Measurements from ENCODE around the gene RHBDD2.
"Not testable (repeated sequence)": the region's sequence is repeated elsewhere in the genome, so short reads cannot be mapped to it uniquely, and the experiment has no call there.

Gene RHBDD2

GRCh38 chr7:75889223-75889825 lies 10.5 kb downstream of the RHBDD2 start:
- DNase-seq (ENCODE audit: low read depth in 2 of 2): no peak

DNA sequence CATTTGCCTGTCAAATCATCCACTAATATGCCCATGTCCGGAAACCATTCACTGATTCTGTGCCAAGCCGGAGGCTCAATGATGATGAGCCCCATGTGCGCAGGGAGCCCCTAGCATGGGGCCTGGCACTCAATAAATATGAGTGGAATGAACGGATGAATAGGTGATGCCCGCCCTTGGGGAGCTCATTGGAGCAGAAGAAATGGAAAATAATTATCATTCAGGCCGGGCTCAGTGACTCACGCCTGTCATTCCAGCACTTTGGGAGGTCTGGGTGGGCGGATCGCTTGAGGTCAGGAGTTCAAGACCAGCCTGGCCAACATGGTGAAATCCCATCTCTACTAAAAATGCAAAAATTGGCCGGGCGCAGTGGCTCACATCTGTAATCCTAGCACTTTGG lies 11.0 kb downstream of the RHBDD2 start:
- DNase-seq (ENCODE audit: low read depth in 2 of 2): no peak

DNA sequence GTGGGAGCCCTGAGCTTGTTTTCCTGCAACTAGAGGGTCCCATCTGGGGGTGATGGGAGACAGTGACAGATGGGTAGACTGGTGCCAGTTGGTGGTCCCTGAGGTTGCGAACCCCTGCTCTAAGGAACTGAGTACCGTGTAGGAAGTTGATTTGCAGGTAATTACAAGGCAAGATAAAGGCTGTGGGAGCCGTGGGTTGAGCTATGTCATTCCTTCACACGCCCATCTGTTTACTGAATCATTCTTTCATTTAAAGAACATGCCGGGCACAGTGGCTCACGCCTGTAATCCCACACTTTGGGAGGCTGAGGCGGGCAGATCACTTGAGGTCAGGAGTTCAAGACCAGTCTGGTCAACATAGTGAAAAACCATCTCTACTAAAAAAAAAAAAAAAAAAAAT lies 12.4 kb downstream of the RHBDD2 start:
- DNase-seq (ENCODE audit: low read depth in 2 of 2): not testable (repeated sequence)

GRCh38 chr7:75891815-75892411 lies 13.1 kb downstream of the RHBDD2 start:
- DNase-seq (ENCODE audit: low read depth in 2 of 2): no peak

DNA sequence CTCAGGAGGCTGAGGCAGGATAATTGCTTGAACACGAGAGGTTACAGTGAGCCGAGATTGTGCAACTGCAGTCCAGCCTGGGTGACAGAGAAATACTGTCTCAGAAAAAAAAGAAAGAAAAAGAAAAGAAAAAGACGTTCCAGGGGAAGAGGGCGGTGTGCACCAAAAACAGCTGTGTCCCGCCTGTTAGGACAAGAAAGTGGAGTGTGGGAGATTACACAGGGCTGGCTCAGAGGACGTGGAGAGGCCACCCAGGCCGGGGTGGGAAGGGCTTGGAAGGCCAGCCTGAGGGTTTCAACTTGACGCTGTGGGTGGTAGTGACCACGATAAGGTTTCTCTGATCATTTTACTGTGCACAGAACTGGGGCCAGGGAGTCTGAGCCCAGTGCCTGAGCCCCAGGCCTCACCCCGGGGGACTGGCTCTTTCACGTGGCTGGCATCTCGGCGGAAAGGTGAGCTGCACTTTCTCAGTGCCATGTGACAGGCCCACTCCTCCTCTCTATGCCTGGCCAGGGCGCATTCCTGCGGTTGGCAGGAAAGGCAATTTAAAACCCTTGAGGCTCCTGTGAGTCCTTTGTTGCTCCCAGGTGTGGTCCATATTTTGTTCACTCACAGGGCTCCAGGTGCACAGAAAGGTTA lies 13.9 kb downstream of the RHBDD2 start:
- DNase-seq (ENCODE audit: low read depth in 2 of 2): no peak

- DNase-seq (ENCODE audit: low read depth in 2 of 2): no peak
Observed at GRCh38 chr7:75896803-75897327, 18.0 kb downstream of the RHBDD2 start.

DNA sequence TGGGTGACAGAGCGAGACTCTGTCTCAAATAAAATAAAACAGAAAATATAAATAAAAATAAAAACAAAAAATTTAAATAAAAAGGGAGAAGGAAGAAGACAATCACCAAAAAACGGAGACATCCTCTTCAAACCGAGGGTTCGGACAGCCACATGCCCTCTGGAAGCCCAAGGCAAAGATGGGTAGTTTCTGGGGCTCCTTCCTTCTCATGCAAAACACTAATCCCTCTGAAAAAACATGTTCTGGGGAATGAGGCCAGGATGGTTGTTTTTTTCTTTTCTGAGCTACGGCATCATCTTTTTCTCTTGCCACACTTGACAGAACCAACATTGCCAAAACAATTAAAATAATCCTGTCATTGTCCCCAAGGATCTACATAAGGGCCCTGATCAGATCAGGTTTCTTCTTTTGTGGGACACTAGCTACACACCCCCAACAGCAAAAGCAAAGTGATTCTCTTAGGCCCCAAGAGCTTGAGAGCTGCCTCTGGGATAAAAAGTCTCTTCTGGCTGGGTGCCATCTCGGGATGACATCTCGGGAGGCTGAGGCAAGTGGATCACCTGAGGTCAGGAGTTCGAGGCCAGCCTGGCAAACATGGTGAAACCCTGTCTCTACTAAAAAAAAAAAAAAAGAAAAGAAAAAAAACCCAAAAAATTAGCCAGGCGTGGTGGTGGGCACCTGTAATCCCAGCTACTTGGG lies 21.9 kb downstream of the RHBDD2 start:
- no peak for DNase-seq (ENCODE audit: low read depth in 2 of 2)

GRCh38 chr7:75905785-75906604 lies 27.2 kb downstream of the RHBDD2 start:
- DNase-seq (ENCODE audit: low read depth in 2 of 2): peak in 1 of 2 experiments; percentile 16

DNA sequence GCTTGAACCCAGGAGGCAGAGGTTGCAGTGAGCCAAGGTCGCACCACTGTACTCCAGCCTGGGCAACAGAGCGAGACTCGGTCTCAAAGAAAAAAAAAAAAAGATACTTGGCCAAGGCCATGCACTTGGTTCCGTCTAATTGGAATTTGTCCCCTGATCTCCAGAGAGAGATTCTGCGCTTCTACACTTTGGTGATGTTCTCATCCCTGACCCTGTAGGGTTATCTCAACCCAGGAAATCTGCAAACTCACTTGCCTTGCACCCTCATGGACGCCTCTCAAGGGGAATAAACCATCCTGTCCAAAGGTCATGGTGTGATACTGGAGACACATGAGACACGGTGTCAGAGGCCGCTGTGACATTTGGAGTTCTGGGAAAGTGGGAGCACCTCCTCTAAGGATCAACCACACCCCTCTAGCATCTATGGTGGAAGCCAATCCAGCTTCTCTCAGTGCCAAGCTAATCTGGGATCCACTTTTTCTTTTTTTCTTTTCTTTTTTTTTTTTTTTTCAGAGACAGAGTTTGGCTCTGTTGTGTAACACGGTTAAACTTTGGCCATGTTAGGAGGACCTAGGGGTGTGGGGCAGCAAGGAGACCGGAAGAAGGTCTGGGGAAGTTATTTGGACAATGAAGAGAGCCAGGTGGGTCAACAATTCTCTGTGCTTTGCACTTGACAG lies 28.3 kb downstream of the RHBDD2 start:
- DNase-seq (ENCODE audit: low read depth in 2 of 2): no peak

GRCh38 chr7:75907668-75908039 lies 28.8 kb downstream of the RHBDD2 start:
- DNase-seq (ENCODE audit: low read depth in 2 of 2): not testable (repeated sequence)

DNA sequence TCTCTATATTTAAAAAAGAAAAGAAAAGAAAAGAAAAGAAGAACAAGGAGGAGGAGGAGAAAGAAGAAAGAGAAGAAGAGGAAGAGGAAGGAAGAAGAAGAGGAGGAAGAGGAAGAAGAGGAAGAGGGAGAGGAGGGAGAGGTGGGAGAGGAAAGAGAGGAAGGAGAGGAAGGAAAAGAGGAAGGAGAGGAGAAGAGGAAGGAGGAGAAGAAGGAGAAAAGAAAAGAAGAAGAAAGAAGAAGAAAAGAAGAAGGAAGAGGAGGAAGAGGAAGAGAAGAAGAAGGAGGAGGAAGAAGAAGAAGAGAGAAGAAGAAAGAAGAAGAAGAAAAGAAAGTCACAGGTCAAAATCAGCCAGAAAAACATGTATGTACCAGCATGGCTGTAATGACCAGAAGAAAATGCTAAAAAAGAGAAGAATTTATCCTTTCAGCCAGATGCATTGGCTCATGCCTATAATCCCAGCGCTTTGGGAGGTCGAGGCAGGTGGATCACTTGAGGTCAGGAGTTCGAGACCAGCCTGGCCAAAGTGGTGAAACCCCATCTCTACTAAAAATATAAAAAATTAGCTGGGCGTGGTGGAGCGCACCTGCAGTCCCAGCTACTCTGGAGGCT lies 30.8 kb downstream of the RHBDD2 start:
- DNase-seq (ENCODE audit: low read depth in 2 of 2): no peak

DNA sequence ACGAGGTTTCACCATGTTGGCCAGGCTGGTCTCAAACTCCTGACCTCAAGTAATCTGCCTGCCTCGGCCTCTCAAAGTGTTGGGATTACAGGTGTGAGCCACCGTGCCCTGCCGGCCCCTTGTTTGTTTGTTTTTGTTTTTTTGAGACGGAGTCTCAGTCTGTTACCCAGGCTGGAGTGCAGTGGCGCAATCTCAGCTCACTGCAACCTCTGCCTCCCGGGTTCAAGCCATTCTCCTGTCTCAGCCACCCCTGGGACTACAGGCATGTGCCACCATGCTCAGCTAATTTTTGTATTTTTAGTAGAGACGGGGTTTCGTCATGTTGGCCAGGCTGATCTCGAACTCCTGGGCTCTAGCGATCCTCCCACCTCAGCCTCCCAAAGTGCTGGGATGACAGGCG lies 32.4 kb downstream of the RHBDD2 start:
- not testable (repeated sequence) for DNase-seq (ENCODE audit: low read depth in 2 of 2)

DNA sequence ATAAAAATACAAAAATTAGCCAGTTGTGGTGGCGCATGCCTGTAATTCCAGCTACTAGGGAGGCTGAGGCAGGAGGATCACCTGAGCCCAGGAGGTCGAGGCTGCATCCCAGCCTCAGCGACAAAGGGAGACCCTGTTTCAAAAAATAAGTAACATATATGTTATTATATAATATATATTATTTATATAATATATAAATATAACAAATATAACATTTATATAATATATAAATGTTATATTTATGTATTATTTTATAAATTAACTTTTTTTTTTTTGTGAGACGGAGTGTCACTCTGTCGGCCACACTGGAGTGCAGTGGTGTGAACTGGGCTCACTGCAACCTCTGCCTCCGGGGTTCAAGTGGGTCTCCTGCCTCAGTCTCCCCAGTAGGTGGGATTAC lies 34.6 kb downstream of the RHBDD2 start:
- DNase-seq (ENCODE audit: low read depth in 2 of 2): no peak

- DNase-seq (ENCODE audit: low read depth in 2 of 2): no peak
Observed at GRCh38 chr7:75914169-75914654, 35.4 kb downstream of the RHBDD2 start.

- peak; percentile 84 to 86 for DNase-seq (ENCODE audit: low read depth in 2 of 2)
Observed at GRCh38 chr7:75914655-75915415, 36.0 kb downstream of the RHBDD2 start, which contains the start of gene POR. Gene POR, plus strand, starts transcription at chr7:75915155. Its CDS starts 38,847 bp downstream, at chr7:75954002.

DNA sequence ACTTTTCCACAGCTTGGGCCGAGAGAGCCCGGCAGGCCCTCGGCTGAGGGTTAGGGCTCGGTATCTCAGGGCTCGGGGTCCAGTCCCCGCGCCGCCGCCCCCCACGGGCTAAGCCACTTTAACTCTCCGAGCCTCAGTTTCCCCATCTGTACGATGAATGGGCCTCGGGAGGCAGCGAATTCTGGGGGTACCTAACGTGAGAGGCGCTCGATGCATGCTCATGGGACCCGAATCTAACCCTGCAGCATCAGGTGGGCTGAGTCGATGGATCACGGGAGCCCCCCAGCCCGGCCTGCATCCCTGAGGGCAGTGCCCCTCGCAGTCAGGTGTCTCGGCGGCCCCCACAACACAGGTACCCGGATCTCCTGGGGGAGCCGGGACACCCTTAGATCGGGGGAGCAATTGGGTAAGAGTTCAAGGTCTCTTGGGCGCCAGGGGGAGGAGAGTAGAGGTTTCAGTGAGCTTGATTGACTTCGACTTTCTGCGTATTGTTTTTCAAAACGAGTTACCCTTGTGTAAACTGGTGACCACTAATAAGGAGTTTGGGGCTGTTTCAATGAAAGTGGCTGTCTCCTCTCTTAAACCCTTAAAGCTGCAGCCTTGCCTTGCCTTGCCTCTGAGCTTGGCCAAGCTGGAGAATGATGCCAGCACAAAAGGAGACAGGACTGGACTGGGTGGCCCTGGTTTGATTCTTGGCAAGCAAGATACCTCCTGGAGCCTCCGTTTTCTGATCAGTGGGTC lies 36.8 kb downstream of the RHBDD2 start:
- no peak for DNase-seq (ENCODE audit: low read depth in 2 of 2)

DNA sequence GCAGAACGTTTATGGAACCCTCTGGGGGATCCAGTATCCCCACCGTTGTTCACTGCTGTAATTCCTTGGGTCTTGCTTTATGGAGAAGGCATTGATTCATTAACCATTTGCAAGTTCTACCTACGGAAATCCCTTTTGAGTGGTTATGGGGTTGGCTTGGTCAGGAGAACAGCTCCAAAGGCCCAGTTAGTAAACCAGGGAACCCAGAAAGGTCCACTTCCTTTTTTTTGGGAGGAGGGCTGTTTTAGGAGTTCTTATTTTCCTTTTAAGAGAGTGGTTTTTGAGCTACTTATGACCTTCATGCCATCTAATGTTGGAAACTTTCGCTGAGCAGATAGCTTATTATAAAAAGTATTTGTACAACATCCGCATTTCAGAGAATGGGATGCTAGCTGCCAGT lies 37.4 kb downstream of the RHBDD2 start:
- no peak for DNase-seq (ENCODE audit: low read depth in 2 of 2)

DNA sequence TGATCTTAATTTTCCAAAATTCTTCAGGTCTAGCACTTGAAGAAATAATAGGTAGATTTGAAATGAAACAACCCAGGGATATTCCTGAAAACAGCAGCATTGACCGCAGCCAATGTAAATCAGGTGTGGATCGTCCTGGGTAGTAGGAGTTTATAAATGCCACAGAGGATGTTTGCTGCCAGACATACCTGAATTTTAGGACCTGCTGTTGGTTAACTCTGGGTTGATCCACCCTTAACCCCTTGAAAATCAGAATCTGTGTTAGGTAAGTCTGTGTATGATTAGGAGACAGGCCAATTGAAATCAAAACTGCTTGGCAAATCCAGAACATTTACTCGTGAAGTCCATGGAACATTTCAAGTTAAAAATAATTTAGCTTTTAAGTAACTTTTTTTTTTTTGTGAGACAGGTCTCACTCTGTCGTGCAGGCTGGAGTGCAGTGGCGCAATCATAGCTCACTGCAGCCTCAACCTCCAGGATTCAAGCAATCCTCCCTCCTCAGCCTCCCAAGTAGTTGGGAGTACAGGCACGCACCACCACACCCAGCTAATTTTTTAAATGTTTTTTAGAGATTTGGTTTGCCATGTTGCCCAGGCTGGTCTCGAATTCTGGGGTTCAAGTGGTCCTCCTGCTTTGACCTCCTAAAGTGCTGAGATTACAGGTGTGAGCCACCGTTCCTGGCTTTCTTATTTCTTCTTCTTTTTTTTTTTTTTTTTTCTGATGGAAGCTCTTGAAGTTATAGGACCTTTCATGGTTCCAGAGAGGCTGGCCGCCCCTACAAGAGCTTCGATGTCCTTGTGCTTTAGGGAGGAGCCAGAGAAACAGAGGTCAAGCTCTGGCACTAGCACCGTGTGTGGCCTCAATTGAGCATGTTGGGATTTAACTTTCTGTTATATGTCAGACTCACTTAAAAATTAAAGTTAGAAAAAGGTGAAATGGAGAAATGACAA lies 38.1 kb downstream of the RHBDD2 start:
- DNase-seq (ENCODE audit: low read depth in 2 of 2): no peak
